NT2/D1 (cell line): Measurements from ENCODE around the gene FBXL17.

ENCODE experiments used
- SUZ12 ChIP-seq: IDR thresholded peaks from 2 replicates; pipeline ENCODE4 v1.6.1; 2011; ENCODE audit not compliant: insufficient read length, insufficient read depth; ENCODE audit errors: extremely low read depth
- YY1 ChIP-seq: IDR thresholded peaks from 2 replicates; pipeline ENCODE4 v1.6.1; 2011; ENCODE audit not compliant: insufficient read length, insufficient read depth
- ZNF274 ChIP-seq: IDR thresholded peaks from 2 replicates; pipeline ENCODE4 v1.6.1; 2011; ENCODE audit warnings: mild to moderate bottlenecking, low read depth, low read length

DNA sequence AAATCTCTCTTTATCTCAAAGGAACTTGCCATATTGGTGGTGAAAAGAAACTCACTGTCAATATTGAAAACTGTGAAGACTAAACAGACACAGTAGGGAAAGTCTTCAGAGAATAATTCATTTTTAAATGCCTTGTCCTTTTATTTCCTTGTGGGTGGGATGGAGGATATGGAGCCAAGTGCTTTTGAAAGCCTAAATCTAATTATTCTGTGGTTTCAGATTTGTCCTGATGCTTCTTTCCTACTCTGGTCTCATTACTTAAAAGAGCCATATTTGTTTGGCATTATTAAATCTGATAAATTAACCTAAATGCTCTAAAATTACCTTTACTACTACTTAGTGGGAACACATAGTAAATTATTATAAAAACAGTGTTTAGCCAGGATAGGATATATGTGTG lies 452.8 kb downstream of the FBXL17 start:
- no peak for TF ChIP-seq ZNF274
- TF ChIP-seq SUZ12: no peak
- TF ChIP-seq YY1: no peak
